HG03575 (cell line): Measurements from ENCODE around the gene SAC3D1.
"Not testable (repeated sequence)": the region's sequence is repeated elsewhere in the genome, so short reads cannot be mapped to it uniquely, and the experiment has no call there.

Source experiments
- ATAC-seq: cut with Tn5 transposase; IDR thresholded peaks from one replicate; pipeline ENCODE4 v1.9.1; 2021; ENCODE audit not compliant: unreplicated experiment, insufficient number of reproducible peaks, low FRiP score; ENCODE audit errors: extremely low read depth

SAC3D1 gene

DNA sequence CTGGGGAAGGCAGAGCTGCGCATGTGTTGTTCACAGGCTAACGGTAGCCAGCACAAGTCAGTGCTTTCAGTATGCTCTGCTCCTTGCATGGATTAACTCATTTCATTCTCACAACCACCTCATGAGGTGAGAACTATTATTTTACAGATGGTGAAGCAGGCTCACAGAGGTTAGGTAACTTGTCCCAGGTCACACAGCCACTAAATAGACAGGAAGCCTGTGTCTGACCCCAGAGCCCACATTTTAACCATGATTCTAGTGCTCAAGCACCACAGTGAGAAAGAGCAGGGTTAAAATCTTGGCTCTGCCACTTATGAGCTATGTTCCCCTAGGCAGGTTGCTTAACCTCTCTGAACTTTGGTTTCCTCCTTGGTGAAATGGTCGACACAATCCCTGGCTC, 20.0 kb upstream of the SAC3D1 start:
- no peak for ATAC-seq

DNA sequence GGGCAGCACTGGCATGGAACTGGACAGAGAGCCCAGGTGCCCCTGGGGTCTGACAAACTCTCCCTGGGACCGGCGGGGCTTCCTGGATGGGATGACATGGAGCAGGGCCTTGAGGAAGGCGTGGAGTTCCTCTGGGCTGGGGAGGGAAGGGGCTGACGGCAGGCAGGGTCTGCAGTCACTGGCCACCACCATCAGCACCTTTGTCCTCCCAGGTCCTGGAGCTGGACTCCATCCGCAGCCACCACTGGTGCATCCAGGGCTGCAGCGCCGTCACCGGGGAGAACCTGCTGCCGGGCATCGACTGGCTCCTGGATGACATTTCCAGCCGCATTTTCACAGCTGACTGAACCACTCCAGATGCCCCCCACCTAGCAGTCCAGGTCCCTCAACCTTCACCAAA, 19.5 kb upstream of the SAC3D1 start:
- ATAC-seq, result no peak

DNA sequence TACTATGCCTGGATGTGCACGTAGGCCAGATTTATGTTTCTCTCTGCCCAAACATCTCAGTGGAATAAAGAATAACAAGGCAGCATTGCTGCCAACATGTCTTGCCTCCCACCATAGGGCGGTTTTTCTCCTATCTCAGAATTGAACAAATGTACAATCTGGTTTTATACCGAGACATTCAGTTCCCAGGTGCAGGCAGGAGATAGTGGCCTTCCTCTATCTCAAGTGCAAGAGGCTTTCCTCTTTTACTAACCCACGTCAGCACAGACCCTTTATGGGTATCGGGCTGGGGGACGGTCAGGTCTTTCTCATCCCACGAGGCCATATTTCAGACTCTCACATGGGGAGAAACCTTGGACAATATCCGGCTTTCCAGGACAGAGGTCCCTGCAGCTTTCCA, 17.5 kb upstream of the SAC3D1 start:
- not testable (repeated sequence) for ATAC-seq

DNA sequence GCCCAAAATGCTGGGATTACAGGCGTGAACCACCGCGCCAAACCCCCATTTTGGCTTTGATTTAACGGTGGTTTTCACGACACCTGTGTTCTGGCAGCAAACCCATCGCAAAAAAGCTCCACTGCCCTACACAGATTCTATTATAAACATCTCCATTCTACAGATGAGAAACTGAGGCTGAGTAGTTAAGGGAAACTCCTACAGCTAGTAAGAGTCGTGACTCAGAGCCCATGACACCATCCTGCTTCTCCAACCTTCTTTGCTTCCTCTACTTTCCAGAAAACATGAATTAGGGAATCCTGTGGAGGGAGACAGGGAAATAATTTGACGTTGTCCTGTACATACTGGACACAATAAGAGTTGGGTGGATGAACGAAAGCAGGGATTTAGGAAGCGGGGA, 14.2 kb upstream of the SAC3D1 start:
- ATAC-seq, result no peak

DNA sequence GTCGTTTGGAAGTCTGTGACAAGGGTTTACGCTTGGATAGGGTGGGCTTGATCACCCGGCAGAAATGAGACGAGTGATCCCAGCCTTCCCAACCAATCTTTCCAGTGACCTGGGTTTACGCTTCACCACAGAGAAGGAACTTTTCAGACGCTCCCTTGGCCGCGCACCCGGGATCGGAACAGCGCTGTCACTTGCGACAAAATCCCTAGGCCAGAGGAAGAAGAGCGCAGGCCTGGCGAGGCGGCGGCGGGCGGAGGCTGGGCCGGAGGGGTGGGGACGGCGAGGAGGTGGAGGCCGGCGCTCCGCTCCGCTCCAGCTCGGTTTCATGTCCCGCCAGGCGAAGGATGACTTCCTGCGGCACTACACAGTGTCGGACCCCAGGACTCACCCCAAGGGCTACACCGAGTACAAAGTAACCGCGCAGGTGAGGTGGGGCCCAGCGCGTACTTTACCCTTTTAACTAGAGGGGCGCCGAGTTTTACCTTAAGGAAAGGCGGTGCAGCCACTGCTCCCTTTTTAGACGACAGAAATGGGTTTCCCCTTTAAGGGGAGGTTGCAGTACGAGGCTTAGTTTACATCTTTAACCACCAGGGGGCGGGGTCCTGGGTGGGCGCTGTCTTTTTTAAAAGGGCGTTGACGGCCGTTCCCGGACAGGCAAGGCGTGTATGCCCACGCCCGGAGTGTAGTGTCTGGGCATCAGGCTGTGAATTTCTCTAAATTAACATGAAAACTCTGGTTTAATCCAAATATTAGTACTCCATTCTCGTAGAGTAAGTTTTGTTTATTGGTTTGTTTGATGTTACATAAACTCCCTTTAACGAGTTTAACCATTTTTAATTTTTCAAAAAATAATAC, 13.6 kb upstream of the SAC3D1 start, which contains the start of gene SNX15:
TSS of gene SNX15 (plus strand) at position 227 of the 855 bp plus-strand sequence. CDS start at position 326, 99 bp downstream.
- peak; percentile 43 for ATAC-seq

DNA sequence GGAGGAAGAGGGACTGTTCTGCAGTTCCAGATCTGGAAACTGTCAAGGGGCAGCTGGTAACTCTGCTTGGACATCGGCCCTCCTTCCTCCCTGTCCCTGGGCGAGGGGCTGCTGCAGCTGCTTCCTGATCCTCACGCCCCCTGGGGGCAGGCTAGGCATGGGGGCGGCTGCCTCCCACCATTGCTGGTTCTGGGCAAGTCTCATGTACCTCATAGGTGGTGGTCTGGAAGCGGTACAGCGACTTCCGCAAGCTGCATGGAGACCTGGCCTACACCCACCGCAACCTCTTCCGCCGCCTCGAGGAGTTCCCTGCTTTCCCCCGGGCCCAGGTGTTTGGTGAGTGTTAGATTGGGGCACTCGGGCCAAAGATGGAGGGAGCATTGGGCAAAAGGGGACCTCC, 8.8 kb upstream of the SAC3D1 start:
- no peak for ATAC-seq

DNA sequence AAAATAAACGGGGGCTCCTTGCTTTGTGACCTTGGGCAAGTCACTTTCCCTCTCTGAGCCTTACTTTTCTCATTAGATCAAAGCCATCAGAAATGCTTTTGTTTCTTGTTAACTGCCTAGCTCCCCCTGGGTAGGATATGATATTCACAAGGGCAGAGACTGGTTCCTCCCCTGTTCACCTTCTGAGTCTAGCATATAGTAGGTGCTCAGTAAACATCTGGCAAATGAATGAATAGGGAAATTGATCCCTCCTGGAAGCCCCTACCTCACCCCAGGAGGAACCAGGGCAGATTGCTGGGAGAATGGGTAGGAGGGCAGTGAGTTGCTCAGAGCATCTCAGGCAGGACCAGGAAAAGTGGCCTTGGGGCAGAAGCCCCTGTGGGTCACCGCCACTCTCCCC, 6.6 kb upstream of the SAC3D1 start:
- no peak for ATAC-seq

DNA sequence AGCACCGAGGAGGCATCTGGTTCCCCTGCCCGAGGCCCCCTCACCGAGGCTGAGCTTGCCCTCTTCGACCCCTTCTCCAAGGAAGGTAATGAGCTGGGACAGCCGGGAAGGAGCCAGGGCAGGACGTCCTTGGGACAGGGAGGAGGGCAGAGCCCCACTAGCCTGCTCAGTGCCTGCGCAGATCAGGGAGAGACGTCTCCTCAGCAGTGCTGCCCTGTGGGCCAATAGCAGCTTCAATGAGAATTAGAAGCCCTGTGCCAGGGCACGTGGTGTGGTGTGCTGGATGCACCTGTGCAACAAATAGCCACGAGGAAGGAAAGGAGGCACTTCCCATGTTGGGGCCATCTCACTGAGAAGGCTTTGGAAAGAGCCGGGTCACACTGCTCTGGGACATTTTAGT, 5.4 kb upstream of the SAC3D1 start:
- no peak for ATAC-seq

DNA sequence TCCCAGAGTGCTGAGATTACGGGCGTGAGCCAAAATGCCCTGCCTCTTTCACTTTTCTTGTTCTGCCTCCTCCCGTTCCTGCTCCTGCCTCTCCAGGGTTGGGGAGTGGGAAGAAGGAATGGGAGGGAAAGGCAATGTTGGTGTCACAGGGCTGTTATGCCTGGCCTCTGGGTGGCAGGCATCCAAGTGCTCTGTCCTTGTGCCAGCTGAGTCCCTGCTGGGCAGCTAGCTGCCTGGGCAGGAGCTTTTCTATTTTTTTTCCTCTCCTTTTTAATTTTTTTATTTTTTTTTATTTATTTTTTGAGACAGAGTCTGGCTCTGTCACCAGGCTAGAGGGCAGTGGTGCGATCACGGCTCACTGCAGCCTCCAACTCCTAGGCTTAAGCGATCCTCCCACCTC, 4.1 kb upstream of the SAC3D1 start:
- ATAC-seq, result no peak

DNA sequence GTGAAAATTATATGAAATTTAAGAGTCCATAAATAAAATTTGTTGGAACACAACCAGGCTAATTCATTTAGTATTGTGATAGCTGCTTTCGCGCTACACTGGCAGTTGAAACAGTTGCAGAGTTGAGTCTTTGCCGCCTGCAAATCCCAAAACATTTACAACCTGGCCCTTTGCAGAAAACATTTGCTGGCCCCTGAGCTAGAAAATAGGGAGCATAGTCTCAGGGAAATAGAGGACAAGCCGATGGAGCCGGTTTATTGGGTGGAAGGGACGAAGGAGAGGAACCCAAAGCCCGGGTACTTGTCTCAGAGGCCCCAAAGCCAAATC, 527 bp upstream of the SAC3D1 start:
- no peak for ATAC-seq

DNA sequence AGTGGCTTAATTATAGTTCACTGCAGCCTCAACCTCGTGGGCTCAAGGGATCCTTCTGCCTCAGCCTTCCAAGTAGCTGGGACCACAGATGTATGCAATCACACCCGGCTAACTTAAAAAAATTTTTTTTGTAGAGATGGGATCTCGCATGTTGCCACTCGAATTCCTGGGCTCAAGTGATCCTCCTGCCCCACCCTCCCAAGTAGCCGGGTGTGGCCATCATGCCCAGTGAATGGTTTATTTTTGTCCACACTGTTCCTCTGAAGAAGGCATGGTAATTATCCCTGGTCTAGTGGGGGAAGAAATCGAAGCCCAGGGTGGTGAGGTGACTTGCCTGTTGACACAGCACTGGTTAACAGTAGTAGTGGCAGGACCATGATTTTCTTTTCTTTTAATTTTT, 1.9 kb downstream of the SAC3D1 start:
- no peak for ATAC-seq

DNA sequence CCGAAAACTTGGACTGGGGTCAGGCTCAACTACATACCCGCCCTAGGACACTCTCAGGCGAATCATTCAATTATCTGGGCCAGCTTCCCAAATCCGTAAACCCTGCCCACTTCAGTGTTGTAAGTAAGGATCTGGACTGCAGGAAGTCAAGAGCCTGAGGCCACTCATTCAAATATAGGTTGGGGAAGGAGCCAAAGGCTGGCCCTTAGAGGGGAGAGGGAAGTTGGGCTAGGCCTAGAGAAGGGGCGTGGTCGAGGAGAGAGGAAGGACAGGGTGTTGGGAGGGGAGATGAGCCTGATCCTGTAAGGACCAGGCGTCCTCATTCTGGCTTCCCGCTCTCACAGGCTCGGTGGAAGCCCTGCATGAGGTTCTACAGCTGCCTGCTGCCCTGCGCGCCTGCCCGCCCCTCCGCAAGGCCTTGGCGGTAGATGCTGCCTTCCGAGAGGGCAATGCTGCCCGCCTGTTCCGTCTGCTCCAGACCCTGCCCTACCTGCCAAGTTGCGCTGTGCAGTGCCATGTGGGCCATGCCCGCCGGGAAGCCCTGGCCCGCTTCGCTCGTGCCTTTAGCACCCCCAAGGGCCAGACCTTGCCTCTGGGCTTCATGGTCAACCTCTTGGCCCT, 3.0 kb downstream of the SAC3D1 start:
- ATAC-seq, result no peak

DNA sequence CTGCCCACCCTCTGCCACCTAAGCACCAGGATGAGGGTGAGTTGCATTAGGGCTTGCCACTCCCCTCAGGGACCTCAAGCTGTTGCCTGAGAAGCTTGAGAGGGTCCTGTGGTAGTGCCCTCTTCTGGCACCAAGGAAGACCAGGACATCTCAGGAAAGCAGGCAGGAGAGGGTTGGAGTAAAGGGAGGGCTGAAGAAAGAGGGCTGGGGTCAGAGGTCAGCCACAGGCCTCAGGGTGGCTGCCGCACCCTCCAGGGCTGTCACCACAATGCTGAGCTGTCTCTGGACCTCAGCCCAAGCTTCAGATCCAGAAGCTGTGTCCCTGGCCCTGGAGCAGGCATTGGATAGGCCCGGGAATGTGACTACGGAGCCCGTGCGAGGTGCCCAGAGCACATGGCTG, 4.1 kb downstream of the SAC3D1 start:
- no peak for ATAC-seq

DNA sequence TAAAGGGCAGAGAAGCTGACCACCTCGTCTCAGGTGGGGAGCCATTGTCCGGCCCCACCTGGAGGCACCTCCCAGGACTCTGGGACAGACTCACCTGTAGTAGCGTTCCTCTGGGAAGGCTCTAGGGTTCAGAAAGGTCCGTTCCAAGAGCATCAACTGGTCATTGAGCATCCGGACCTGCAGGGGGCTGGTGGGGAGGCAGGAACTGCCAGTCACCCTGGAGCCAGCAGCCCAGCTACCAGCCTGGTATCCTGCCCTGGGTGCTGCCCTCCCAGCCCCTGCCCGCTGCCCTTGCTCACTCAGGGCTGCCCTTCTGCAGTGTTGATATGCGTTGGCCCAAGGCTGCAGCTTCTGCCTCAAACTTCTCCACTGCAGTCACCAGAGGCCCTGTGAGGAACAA, 4.7 kb downstream of the SAC3D1 start:
- ATAC-seq, result no peak

DNA sequence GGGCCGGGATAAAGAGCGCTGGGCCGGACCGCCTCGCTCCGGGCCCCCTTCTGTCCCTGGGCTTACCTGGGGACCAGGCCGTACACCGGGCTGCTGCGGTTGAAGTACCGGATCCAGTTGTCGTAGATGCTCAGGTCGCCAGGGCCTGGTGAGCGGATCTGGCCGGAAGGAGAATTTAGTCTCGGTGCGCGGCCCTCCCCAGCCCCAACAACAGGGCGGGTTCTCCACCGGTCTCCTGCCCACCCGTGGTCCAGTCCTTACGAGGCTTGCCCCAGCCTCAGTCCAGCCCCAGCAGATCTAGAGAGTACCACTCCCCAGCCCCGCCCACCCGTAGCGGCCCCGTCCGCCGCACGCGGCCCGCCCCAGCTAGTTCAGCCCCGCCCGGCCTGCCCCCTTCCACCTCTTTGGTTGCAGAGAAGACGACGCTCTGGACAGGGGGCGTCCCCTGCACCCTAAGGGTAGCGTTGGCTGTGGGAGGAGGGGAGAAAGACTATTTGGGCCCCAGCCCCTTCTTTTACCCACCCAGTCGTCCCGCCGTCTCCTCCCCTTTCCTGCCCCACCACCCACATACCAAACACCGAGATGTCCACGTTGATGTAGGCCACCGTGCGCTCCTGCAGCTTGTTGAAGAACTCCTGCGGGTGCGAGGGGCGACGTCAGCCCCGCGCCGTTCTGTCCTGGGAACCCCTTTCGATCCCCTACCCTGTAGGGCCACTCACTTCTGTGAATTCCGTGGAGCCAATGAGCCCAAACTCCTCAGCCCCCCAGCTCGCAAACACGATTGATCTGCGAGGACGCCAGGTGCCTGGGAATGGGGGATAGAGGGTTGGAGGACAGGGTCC, 6.8 kb downstream of the SAC3D1 start:
- no peak for ATAC-seq

DNA sequence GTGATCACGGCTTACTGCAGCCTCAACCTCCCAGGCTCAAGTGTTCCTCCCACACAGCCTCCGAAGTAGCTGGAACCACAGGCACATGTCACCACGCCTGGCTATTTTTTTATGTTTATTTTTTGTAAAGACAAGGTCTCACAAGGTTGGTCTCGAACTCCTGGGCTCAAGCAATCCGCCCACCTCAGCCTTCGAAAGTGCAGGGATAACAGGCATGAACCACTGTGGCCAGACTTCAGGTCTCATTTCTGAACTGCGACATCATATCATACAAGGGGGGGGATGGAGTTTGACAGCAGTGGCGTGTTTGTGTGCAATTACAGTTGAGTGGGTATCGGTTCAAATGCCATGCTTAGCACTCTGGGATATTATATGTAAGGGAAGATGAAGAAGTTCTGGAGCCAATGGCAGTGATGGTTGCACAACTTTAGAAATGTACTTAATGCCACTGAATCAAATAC, 10.4 kb downstream of the SAC3D1 start:
- no peak for ATAC-seq

DNA sequence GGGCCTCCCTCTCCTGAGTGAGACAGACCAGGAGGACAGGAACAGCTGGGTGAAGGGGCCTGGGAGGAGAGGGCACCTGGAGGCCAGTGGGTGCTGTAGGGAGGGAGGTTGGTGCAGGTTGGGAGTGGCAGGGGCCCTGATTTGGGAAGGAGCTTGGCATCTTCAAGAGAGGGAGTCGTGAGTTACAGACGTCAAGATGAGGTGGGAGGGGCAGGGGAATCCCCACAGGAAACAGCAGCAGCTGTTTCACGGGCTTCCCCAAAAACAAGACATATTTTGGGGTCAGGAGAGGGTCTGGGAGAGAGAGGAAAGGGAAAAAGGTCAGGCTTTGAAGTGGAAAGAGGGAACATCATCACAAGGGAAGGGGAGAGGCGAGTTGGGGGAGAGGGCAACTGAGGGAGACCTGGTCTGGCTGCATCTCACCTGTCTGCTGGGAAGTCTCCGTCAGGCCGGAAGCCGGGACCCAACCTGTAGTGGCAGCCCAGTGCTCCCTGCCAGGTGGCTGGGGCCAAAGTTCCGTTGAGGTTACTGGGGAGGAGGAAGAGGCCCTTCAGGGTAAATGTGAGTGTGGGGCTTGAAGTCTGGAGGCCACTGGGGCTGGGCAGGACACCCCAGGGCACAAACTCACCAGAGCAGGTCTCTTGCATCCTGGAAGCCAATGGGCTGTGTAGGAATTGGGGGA, 13.0 kb downstream of the SAC3D1 start:
- no peak for ATAC-seq

DNA sequence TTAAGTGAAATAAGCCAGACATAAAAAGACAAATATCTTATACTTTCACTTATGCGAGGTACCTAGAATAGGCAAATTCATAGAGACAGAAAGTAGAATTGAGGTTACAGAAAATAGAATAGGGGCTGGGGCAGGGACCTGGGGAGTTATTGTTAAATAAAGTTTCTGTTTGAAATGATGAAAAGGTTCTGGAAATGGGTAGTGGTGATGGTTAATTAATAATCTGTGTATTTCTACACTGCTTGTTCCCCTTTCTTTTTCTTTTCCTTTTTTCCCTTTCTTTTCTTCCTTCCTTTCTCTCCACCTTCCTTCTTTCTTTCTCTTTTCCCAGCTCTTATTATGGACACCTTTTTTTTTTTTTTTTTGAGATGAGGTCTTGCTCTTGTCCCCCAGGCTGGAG, 14.5 kb downstream of the SAC3D1 start:
- ATAC-seq, result no peak

DNA sequence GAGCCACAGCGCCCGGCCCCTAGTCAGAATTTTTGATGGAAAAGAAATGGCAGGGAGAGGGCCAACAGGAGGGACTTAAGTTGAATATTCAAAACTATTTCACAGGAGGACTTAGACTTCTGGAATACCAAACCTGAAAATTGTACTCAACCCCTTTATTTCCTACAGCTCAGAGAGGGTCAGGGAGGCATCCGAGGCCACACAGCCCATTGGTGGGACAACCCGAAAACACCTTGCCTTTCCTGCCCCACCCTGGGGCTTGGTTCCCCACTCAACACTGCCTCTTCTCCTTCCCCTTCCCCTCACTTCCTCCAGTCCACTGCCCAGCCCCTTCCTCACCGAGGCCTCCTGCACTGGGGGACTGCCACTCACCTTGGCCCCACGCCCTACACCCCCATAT, 16.0 kb downstream of the SAC3D1 start:
- no peak for ATAC-seq
